ENCODE data around the gene CAMTA1.

- TF ChIP-seq CTCF (IDR thresholded peaks at IDR 0.05), result no peak
- no peak for TF ChIP-seq POLR2AphosphoS5 (IDR thresholded peaks at IDR 0.05)
Measured at GRCh38 chr1:7025013-7025412, 239.8 kb downstream of the CAMTA1 start.
